ENCODE measurements around the gene PPP1R2. TPM values are rescaled to one million over a fixed set of nuclear protein-coding genes. Genes with fewer than 3 reads are reported as not detected.
"Not testable (repeated sequence)": the region's sequence is repeated elsewhere in the genome, so short reads cannot be mapped to it uniquely, and the experiment has no call there.

Gene PPP1R2
- total RNA-seq, 1 experiment from 2014 or later: 46.1 TPM

- no peaks in the 10 kb centered on the region for H4K20me1 ChIP-seq (ENCODE audit: insufficient read depth)
- TF ChIP-seq, protein P1, sequence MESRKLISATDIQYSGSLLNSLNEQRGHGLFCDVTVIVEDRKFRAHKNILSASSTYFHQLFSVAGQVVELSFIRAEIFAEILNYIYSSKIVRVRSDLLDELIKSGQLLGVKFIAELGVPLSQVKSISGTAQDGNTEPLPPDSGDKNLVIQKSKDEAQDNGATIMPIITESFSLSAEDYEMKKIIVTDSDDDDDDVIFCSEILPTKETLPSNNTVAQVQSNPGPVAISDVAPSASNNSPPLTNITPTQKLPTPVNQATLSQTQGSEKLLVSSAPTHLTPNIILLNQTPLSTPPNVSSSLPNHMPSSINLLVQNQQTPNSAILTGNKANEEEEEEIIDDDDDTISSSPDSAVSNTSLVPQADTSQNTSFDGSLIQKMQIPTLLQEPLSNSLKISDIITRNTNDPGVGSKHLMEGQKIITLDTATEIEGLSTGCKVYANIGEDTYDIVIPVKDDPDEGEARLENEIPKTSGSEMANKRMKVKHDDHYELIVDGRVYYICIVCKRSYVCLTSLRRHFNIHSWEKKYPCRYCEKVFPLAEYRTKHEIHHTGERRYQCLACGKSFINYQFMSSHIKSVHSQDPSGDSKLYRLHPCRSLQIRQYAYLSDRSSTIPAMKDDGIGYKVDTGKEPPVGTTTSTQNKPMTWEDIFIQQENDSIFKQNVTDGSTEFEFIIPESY (IDR thresholded peaks at IDR 0.05; ENCODE audit: extremely low read depth, insufficient replicate concordance, low read length): no peak
- TF ChIP-seq POLR2A (IDR thresholded peaks at IDR 0.05; ENCODE audit: borderline replicate concordance, extremely low read depth, insufficient read depth, insufficient read length): no peak
- TF ChIP-seq EZH2 (IDR thresholded peaks at IDR 0.05): no peak
- TF ChIP-seq YY1 (IDR thresholded peaks at IDR 0.05; ENCODE audit: extremely low read depth, insufficient replicate concordance, low read depth, low read length): no peak
- no peak for TF ChIP-seq SP1 (IDR thresholded peaks at IDR 0.05; ENCODE audit: low read depth)
- no peak for TF ChIP-seq FOSL1 (IDR thresholded peaks at IDR 0.05; ENCODE audit: low read depth)
- TF ChIP-seq CBX3 (IDR thresholded peaks at IDR 0.05; ENCODE audit: low read depth): no peak
- no peak for TF ChIP-seq ZFX (IDR thresholded peaks at IDR 0.05)
- TF ChIP-seq, protein P2, sequence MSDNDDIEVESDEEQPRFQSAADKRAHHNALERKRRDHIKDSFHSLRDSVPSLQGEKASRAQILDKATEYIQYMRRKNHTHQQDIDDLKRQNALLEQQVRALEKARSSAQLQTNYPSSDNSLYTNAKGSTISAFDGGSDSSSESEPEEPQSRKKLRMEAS (IDR thresholded peaks at IDR 0.05): no peak
- H3K4me1 ChIP-seq (ENCODE audit: control insufficient read depth in 1 of 2, insufficient read depth in 2 of 2, low read length in 2 of 2): no peaks in the 10 kb centered on the region
- no peaks in the 10 kb centered on the region for H3K36me3 ChIP-seq (ENCODE audit: control insufficient read depth in 1 of 2, insufficient read depth in 2 of 2, low read length in 2 of 2)
- CTCF ChIA-PET: no interaction called here
- H3K4me3 ChIP-seq (replicated peaks in 1 of 2; ENCODE audit: low read depth in 1 of 2, low read length in 2 of 2): no peak overlapping the region
- intact Hi-C loops (cut with micrococcal nuclease): no loop called here
- no peak overlapping the region for H3K4me2 ChIP-seq (ENCODE audit: low read length)
- POLR2A ChIA-PET: no interaction called here
- H2AFZ ChIP-seq (ENCODE audit: low read depth, low read length, poor library complexity, severe bottlenecking): no peak overlapping the region
- ATAC-seq (no peak), DNase-seq (ENCODE audit: low read depth, low spot score) (no peak)
- no peaks in the 10 kb centered on the region for H3K79me2 ChIP-seq (ENCODE audit: insufficient read depth, low read length)
- H3K9me2 ChIP-seq (ENCODE audit: insufficient read depth): no peaks in the 10 kb centered on the region
- H3K9ac ChIP-seq (ENCODE audit: low read length): no peak overlapping the region
- H3K9me3 ChIP-seq (ENCODE audit: control insufficient read depth in 1 of 2, insufficient read depth in 1 of 2, low read depth in 1 of 2, low read length in 2 of 2): no peaks in the 10 kb centered on the region; a peak in 1 of 4 replicates
- H3K27ac ChIP-seq (ENCODE audit: low read depth, low read length): no peak overlapping the region
- BruUV-seq (replicated peaks): no TSS peak
- no peaks in the 10 kb centered on the region for H3K27me3 ChIP-seq (ENCODE audit: insufficient read depth, low read length)
- RAD21 ChIA-PET (ENCODE audit: low non-redundant PET in 1 of 2, low total read pairs in 2 of 2, uncharacterized antibody in 2 of 2, unreplicated experiment in 2 of 2): no interaction called here
Measured at GRCh38 chr3:195591220-195591619, 48.1 kb upstream of the PPP1R2 start.

DNA sequence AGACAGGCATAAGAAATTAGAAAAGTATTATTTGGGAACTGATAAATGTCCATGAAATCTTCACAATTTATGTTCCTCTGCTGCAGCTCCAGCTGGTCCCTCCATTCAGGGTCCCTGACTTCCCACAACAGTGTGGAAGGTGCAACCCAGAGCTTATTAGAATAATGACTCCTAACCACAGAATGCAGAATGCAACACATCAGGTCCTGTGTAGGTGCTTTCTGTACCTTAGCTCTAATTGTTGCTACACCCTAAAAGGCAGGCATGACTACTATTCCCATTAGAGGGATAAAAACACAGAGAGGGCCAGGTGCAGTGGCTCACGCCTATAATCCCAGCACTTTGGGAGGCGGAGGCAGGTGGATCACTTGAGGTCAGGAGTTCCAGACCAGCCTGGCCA, 47.3 kb upstream of the PPP1R2 start:
- H3K4me1 ChIP-seq (ENCODE audit: control insufficient read depth in 1 of 2, insufficient read depth in 2 of 2, low read length in 2 of 2); DNase-seq (ENCODE audit: low read depth, low spot score); H3K27me3 ChIP-seq (ENCODE audit: insufficient read depth, low read length); H3K79me2 ChIP-seq (ENCODE audit: insufficient read depth, low read length); H3K36me3 ChIP-seq (ENCODE audit: control insufficient read depth in 1 of 2, insufficient read depth in 2 of 2, low read length in 2 of 2); H2AFZ ChIP-seq (ENCODE audit: low read depth, low read length, poor library complexity, severe bottlenecking); H3K4me3 ChIP-seq (replicated peaks in 1 of 2; ENCODE audit: low read depth in 1 of 2, low read length in 2 of 2); H4K20me1 ChIP-seq (ENCODE audit: insufficient read depth); intact Hi-C loops (cut with micrococcal nuclease); BruUV-seq (replicated peaks); RAD21 ChIA-PET (ENCODE audit: low non-redundant PET in 1 of 2, low total read pairs in 2 of 2, uncharacterized antibody in 2 of 2, unreplicated experiment in 2 of 2); ATAC-seq; POLR2A ChIA-PET; H3K9me3 ChIP-seq (ENCODE audit: control insufficient read depth in 1 of 2, insufficient read depth in 1 of 2, low read depth in 1 of 2, low read length in 2 of 2); H3K4me2 ChIP-seq (ENCODE audit: low read length); H3K9me2 ChIP-seq (ENCODE audit: insufficient read depth); H3K27ac ChIP-seq (ENCODE audit: low read depth, low read length); CTCF ChIA-PET; H3K9ac ChIP-seq (ENCODE audit: low read length): not testable (repeated sequence)

GRCh38 chr3:195589796-195590195, 46.7 kb upstream of the PPP1R2 start:
- H4K20me1 ChIP-seq (ENCODE audit: insufficient read depth); ATAC-seq; H3K4me2 ChIP-seq (ENCODE audit: low read length); intact Hi-C loops (cut with micrococcal nuclease); H3K4me1 ChIP-seq (ENCODE audit: control insufficient read depth in 1 of 2, insufficient read depth in 2 of 2, low read length in 2 of 2); CTCF ChIA-PET; H3K9ac ChIP-seq (ENCODE audit: low read length); H3K27ac ChIP-seq (ENCODE audit: low read depth, low read length); H3K9me3 ChIP-seq (ENCODE audit: control insufficient read depth in 1 of 2, insufficient read depth in 1 of 2, low read depth in 1 of 2, low read length in 2 of 2); DNase-seq (ENCODE audit: low read depth, low spot score); H2AFZ ChIP-seq (ENCODE audit: low read depth, low read length, poor library complexity, severe bottlenecking); H3K36me3 ChIP-seq (ENCODE audit: control insufficient read depth in 1 of 2, insufficient read depth in 2 of 2, low read length in 2 of 2); BruUV-seq (replicated peaks); H3K79me2 ChIP-seq (ENCODE audit: insufficient read depth, low read length); H3K4me3 ChIP-seq (replicated peaks in 1 of 2; ENCODE audit: low read depth in 1 of 2, low read length in 2 of 2); POLR2A ChIA-PET; RAD21 ChIA-PET (ENCODE audit: low non-redundant PET in 1 of 2, low total read pairs in 2 of 2, uncharacterized antibody in 2 of 2, unreplicated experiment in 2 of 2); H3K9me2 ChIP-seq (ENCODE audit: insufficient read depth); H3K27me3 ChIP-seq (ENCODE audit: insufficient read depth, low read length): not testable (repeated sequence)

Measured in HCT116 (cell line).